ENCODE measurements around the gene GALC. TPM values are rescaled to one million over a fixed set of nuclear protein-coding genes. Genes with fewer than 3 reads are reported as not detected.

GALC gene
- total RNA-seq, 2 donors from 2014 or later: 31.8 to 76.0 TPM

GRCh38 chr14:87975636-87976035 lies 17.3 kb downstream of the GALC start:
- H3K9me3 Mint-ChIP-seq: no peaks in the 10 kb centered on the region
- no peak overlapping the region for H3K27ac ChIP-seq (ENCODE audit: low read depth, low read length)
- H3K9ac ChIP-seq (ENCODE audit: extremely low read depth, low read length, poor library complexity, severe bottlenecking): no peak overlapping the region
- no peak overlapping the region for H3K27ac Mint-ChIP-seq
- peaks cover 3% of the 10 kb centered on the region for H3K36me3 ChIP-seq (ENCODE audit: control insufficient read depth, insufficient read depth, low read length)
- no peaks in the 10 kb centered on the region for H3K4me1 ChIP-seq (ENCODE audit: control insufficient read depth, insufficient read depth, low read length)
- H3K27me3 Mint-ChIP-seq (ENCODE audit: insufficient read depth): no peaks in the 10 kb centered on the region
- no peaks in the 10 kb centered on the region for H3K27me3 ChIP-seq (ENCODE audit: control insufficient read depth, insufficient read depth, low read length, poor library complexity, severe bottlenecking)
- H3K4me3 ChIP-seq (ENCODE audit: low read length): no peak overlapping the region
- TF ChIP-seq CTCF (conservative IDR thresholded peaks at IDR 0.05): no peak
- H3K9me3 ChIP-seq (ENCODE audit: control insufficient read depth, low read length): no peaks in the 10 kb centered on the region
- no peak overlapping the region for H3K4me3 Mint-ChIP-seq
- peaks cover 4% of the 10 kb centered on the region for H3K4me1 Mint-ChIP-seq
- DNase-seq: no peak
- H3K36me3 Mint-ChIP-seq (ENCODE audit: low read depth): peaks cover 24% of the 10 kb centered on the region

GRCh38 chr14:87971010-87971409 lies 22.0 kb downstream of the GALC start:
- no peak overlapping the region for H3K4me3 ChIP-seq (ENCODE audit: low read length)
- peaks cover 6% of the 10 kb centered on the region for H3K36me3 Mint-ChIP-seq (ENCODE audit: low read depth)
- H3K27ac ChIP-seq (ENCODE audit: low read depth, low read length): no peak overlapping the region
- H3K9ac ChIP-seq (ENCODE audit: extremely low read depth, low read length, poor library complexity, severe bottlenecking): no peak overlapping the region
- DNase-seq: no peak
- no peaks in the 10 kb centered on the region for H3K9me3 ChIP-seq (ENCODE audit: control insufficient read depth, low read length)
- H3K27me3 ChIP-seq (ENCODE audit: control insufficient read depth, insufficient read depth, low read length, poor library complexity, severe bottlenecking): no peaks in the 10 kb centered on the region
- TF ChIP-seq CTCF (conservative IDR thresholded peaks at IDR 0.05): no peak
- peaks cover 4% of the 10 kb centered on the region for H3K4me1 Mint-ChIP-seq
- no peak overlapping the region for H3K4me3 Mint-ChIP-seq
- no peaks in the 10 kb centered on the region for H3K9me3 Mint-ChIP-seq
- WGBS, 2 experiments (ENCODE audit: insufficient coverage in 1 of 2, insufficient read length in 1 of 2): 91 to 100% methylated on average over 1 to 2 of the region's 2 CpGs
- peaks cover 12% of the 10 kb centered on the region for H3K36me3 ChIP-seq (ENCODE audit: control insufficient read depth, insufficient read depth, low read length)
- H3K27me3 Mint-ChIP-seq (ENCODE audit: insufficient read depth): no peaks in the 10 kb centered on the region
- no peak overlapping the region for H3K27ac Mint-ChIP-seq
- H3K4me1 ChIP-seq (ENCODE audit: control insufficient read depth, insufficient read depth, low read length): no peaks in the 10 kb centered on the region

GRCh38 chr14:87967496-87967895 lies 25.5 kb downstream of the GALC start:
- Histone ChIP-seq H3K36me3 (ENCODE audit: control insufficient read depth, insufficient read depth, low read length) (peaks cover 24% of the 10 kb centered on the region), H3K9ac (ENCODE audit: extremely low read depth, low read length, poor library complexity, severe bottlenecking) (no peak overlapping the region), H3K27ac (ENCODE audit: low read depth, low read length) (no peak overlapping the region), H3K27me3 (ENCODE audit: control insufficient read depth, insufficient read depth, low read length, poor library complexity, severe bottlenecking) (no peaks in the 10 kb centered on the region), H3K9me3 (ENCODE audit: control insufficient read depth, low read length) (no peaks in the 10 kb centered on the region), H3K4me1 (ENCODE audit: control insufficient read depth, insufficient read depth, low read length) (no peaks in the 10 kb centered on the region), H3K4me3 (ENCODE audit: low read length) (no peak overlapping the region)
- DNase-seq: no peak
- no peak overlapping the region for H3K4me3 Mint-ChIP-seq
- TF ChIP-seq CTCF (conservative IDR thresholded peaks at IDR 0.05): no peak
- H3K9me3 Mint-ChIP-seq: no peaks in the 10 kb centered on the region
- H3K36me3 Mint-ChIP-seq (ENCODE audit: low read depth): peaks cover 9% of the 10 kb centered on the region
- H3K27ac Mint-ChIP-seq: no peak overlapping the region
- H3K4me1 Mint-ChIP-seq: peaks cover 4% of the 10 kb centered on the region
- no peaks in the 10 kb centered on the region for H3K27me3 Mint-ChIP-seq (ENCODE audit: insufficient read depth)

Data from endodermal cell (in vitro differentiated cells).